Measurements from ENCODE around the gene LINGO1.

DNA sequence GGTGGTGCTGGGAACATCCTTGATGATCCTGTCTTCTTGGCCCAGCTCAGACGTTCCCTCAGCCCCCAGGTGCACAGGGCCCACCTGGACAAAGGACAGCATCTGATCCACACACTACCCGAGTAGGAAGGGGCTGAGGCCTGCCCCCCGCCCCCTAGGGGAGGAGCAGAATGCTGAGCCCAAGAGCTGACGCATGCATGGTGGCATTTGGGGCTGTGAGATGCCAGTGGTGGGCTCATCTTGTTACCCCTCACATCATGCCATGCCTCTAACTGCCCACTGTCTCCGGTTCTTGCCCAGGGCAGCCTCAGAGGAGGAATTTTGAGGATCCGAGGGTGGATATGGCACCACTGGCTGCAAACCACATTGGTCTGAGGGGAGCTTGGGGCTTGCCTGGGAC, 61.5 kb downstream of the LINGO1 start:
- TF ChIP-seq POLR2A (IDR thresholded peaks at IDR 0.05): no peak
- TF ChIP-seq, protein P1, sequence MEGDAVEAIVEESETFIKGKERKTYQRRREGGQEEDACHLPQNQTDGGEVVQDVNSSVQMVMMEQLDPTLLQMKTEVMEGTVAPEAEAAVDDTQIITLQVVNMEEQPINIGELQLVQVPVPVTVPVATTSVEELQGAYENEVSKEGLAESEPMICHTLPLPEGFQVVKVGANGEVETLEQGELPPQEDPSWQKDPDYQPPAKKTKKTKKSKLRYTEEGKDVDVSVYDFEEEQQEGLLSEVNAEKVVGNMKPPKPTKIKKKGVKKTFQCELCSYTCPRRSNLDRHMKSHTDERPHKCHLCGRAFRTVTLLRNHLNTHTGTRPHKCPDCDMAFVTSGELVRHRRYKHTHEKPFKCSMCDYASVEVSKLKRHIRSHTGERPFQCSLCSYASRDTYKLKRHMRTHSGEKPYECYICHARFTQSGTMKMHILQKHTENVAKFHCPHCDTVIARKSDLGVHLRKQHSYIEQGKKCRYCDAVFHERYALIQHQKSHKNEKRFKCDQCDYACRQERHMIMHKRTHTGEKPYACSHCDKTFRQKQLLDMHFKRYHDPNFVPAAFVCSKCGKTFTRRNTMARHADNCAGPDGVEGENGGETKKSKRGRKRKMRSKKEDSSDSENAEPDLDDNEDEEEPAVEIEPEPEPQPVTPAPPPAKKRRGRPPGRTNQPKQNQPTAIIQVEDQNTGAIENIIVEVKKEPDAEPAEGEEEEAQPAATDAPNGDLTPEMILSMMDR (IDR thresholded peaks at IDR 0.05): no peak
- TF ChIP-seq EP300 (IDR thresholded peaks at IDR 0.05): no peak
- no peak for TF ChIP-seq POLR2AphosphoS5 (IDR thresholded peaks at IDR 0.05)
